Fibroblast of villous mesenchyme (primary cell): ENCODE measurements around the gene INHBB. TPM values are rescaled to one million over a fixed set of nuclear protein-coding genes. Genes with fewer than 3 reads are reported as not detected.

Experiments
- DNase-seq: peaks from one replicate; pipeline ENCODE4 v3.0.0-alpha.2; 2010; ENCODE audit warnings: low read depth
- H3K4me3 ChIP-seq: 2 replicates; pipeline ENCODE4 v1.5.1; 2011; ENCODE audit warnings: low read depth, mild to moderate bottlenecking, low read length
- CTCF ChIP-seq: IDR thresholded peaks from 2 replicates; pipeline ENCODE4 v1.5.1; 2012; ENCODE audit warnings: low read depth, mild to moderate bottlenecking, low read length; ENCODE audit not compliant: insufficient read depth
- total RNA-seq: library from RNA; depleted of rRNA; stranded (reverse); fragments of >200 nt; gene quantifications from 2 replicates; pipeline ENCODE4 v1.2.3, GENCODE V29; 2012

The INHBB gene
- total RNA-seq, 1 donor = under 0.01 TPM

- DNase-seq = no peak
- no peak overlapping the region for H3K4me3 ChIP-seq
- no peak for TF ChIP-seq CTCF
Measured at GRCh38 chr2:120330946-120331822, 14.8 kb upstream of the INHBB start.

GRCh38 chr2:120331903-120332302 is 14.0 kb upstream of the INHBB start:
- H3K4me3 ChIP-seq = no peak overlapping the region
- no peak for DNase-seq
- TF ChIP-seq CTCF = no peak

GRCh38 chr2:120332384-120332783 is 13.6 kb upstream of the INHBB start:
- DNase-seq = no peak
- TF ChIP-seq CTCF = no peak
- H3K4me3 ChIP-seq = no peak overlapping the region

GRCh38 chr2:120334068-120334467 is 11.9 kb upstream of the INHBB start:
- DNase-seq = no peak
- no peak for TF ChIP-seq CTCF
- no peak overlapping the region for H3K4me3 ChIP-seq

- DNase-seq = no peak
- TF ChIP-seq CTCF = no peak
- no peak overlapping the region for H3K4me3 ChIP-seq
Measured at GRCh38 chr2:120336749-120337148, 9.2 kb upstream of the INHBB start.

GRCh38 chr2:120338015-120338414 is 7.9 kb upstream of the INHBB start:
- no peak overlapping the region for H3K4me3 ChIP-seq
- no peak for TF ChIP-seq CTCF
- no peak for DNase-seq

- no peak overlapping the region for H3K4me3 ChIP-seq
- DNase-seq = no peak
- TF ChIP-seq CTCF = no peak
Measured at GRCh38 chr2:120341977-120342376, 4.0 kb upstream of the INHBB start.
